Kidney (tissue), 14 donors: Measurements from ENCODE around the gene GRAMD4. TPM values are rescaled to one million over a fixed set of nuclear protein-coding genes. Genes with fewer than 3 reads are reported as not detected.
A peak's percentile ranks its signal among the peaks of the same experiment; 100 is the strongest.

Experiments
- DNase-seq, 5 donors: peaks; one replicate each; pipeline ENCODE4 v3.0.0-alpha.2; 2013 to 2020
- FAIRE-seq: peaks from 2 replicates; lab custom pipeline; 2012; peaks lifted over from hg19 to GRCh38; lab: Jason Lieb, UNC
- H3K27ac ChIP-seq, 2 donors: one replicate each; pipeline ENCODE4 v1.7.0; 2013; ENCODE audit warnings: low read depth in 2 of 2, low read length in 2 of 2, inconsistent platforms in 1 of 2
- H3K27me3 ChIP-seq: one replicate; pipeline ENCODE4 v1.7.1; 2013; ENCODE audit warnings: low read length, inconsistent platforms; ENCODE audit not compliant: control insufficient read depth, insufficient read depth
- H3K36me3 ChIP-seq, 3 donors: one replicate each; pipeline versions ENCODE4 v1.7.0 to v1.7.1; 2013; ENCODE audit warnings: low read length in 3 of 3, control low read depth in 1 of 3, inconsistent platforms in 1 of 3; ENCODE audit not compliant: insufficient read depth in 3 of 3, control insufficient read depth in 2 of 3
- H3K4me1 ChIP-seq, 3 donors: one replicate each; pipeline versions ENCODE4 v1.7.0 to v1.7.1; 2013; ENCODE audit warnings: low read length in 3 of 3, inconsistent platforms in 1 of 3, low read depth in 1 of 3; ENCODE audit not compliant: control insufficient read depth in 2 of 3, insufficient read depth in 2 of 3
- H3K4me3 ChIP-seq, 3 donors: one replicate each; pipeline versions ENCODE4 v1.7.0 to v1.8.1; 2013; ENCODE audit warnings: low read length in 3 of 3, control low read depth in 1 of 3, inconsistent platforms in 1 of 3
- H3K9ac ChIP-seq, 3 donors: one replicate each; pipeline versions ENCODE4 v1.7.0 to v1.7.1; 2013; ENCODE audit warnings: low read length in 3 of 3, control low read depth in 1 of 3, inconsistent platforms in 1 of 3
- H3K9me3 ChIP-seq, 3 donors: one replicate each; pipeline versions ENCODE4 v1.7.0 to v1.7.1; 2013; ENCODE audit warnings: low read length in 3 of 3, control low read depth in 1 of 3, inconsistent platforms in 1 of 3; ENCODE audit not compliant: control insufficient read depth in 2 of 3, insufficient read depth in 1 of 3
- intact Hi-C: fragments of 100-400 bp; cut with DNase I; formaldehyde crosslinking; loops from one replicate; pipeline ENCODE4 v1.11.1; 2022
- polyA plus RNA-seq: library from polyadenylated mRNA; stranded (reverse); fragments of 350-450 nt; fragmentation: Illumina TruSeq; extraction: RNeasy Lipid Tissue Mini Kit (QIAGEN cat#74804); gene quantifications from one replicate; pipeline ENCODE4 v1.2.3, GENCODE V29; 2014; ENCODE audit warnings: low read depth, low replicate concordance; ENCODE audit not compliant: insufficient read depth
- total RNA-seq: library from RNA; stranded (reverse); fragmentation: NEBNext Ultra II Directional; extraction: Animal tissue kit (Norgen Biotek cat#: 25700); gene quantifications from one replicate; pipeline ENCODE4 v1.2.1, GENCODE V29; 2021
- TF ChIP-seq, protein P1 (sequence below): IDR thresholded peaks from 3 replicates; pipeline ENCODE4 v1.5.1; 2012; ENCODE audit warnings: mild to moderate bottlenecking, moderate library complexity, borderline replicate concordance; ENCODE audit not compliant: insufficient read depth; ENCODE audit errors: extremely low read depth
- donor health status: control.
- donor health status: control.
- donor health status: control.
- donor health status: control.
- donor health status: control.
- donor health status: DM: yes; HTN: yes; CAD: no.
- donor health status: Normal renal cell carcinoma (clear cell type).

GRAMD4 gene
- total and polyA plus RNA-seq, 2 donors from 2014 or later = 12.1 to 58.2 TPM

DNA sequence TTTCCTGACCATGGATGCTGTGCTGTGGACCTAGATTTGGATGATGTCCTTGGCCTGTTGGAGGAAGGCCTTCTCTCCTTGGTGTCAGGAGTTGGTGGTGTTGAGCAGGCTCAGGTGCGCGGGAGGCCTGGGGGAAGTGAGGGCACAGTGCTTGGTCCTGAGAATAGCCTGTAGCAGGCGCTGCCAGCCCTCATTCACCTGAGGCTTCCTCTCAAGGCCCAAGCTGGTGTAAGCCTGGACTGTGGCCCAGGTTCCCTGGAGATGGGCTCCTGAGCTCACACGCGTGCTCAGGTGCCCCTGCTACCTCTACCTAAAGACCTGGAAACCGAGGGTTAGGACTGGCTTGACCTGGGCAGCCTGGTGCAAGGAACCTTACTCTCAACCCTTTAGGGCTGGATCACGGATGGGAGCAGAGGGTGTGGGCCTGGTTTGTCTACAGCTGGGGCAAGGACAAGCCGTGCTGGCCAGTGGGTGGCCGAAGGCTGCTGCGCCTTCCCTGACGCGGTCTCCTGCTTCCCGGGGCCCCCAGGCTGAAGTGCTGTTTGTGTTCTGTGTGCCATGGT is 7.8 kb upstream of the GRAMD4 start:
- H3K4me1 ChIP-seq = peaks cover 0 to 25% (median 5%) of the 10 kb centered on the region in 3 donors
- intact Hi-C loops = no loop called here
- FAIRE-seq = no peak

DNA sequence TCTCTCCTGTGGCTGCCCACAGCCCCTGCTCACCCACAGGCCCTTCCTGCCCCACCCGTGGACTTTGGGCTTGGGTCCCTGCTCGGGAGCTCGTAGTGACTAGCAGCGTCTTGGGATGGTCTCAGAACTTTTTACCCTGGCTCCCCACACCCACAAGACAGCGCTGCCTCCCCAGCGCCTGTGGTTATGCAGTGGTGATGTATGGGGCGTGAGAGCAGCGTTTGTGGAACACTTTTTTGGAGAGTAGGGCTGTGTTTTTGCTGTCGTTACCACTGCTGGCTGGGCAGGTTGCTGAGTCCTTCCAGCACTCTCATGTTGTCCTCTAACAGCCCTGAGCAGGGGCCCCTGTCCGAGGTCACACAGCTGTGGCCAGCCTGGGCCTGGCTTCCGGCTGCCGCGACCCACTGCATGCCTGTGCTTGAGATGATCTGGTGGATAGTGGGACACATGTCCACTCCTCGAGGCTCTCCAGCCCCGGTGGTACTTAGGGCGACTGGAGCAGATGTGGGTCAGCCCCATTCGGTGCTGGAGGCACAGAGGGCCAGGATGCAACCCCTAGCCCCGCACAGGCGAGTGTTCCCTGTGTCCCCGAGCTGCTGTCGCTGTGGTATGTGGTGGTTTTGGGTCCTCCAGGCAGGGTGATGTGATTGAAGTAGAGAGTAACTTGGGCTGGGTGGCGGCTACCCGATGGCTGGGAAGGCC is 7.1 kb upstream of the GRAMD4 start:
- Histone ChIP-seq H3K9me3 (no peaks in the 10 kb centered on the region), H3K27me3 (no peaks in the 10 kb centered on the region), H3K9ac (no peak overlapping the region), H3K4me3 (no peak overlapping the region), H3K36me3 (no peaks in the 10 kb centered on the region), H3K27ac (no peak overlapping the region), H3K4me1 (peaks cover 0 to 26% (median 5%) of the 10 kb centered on the region in 3 donors)
- DNase-seq = peak in 2 of 5 donors; percentile 59 to 76
- no peak for FAIRE-seq
- intact Hi-C loops = no loop called here
- TF ChIP-seq, protein P1, sequence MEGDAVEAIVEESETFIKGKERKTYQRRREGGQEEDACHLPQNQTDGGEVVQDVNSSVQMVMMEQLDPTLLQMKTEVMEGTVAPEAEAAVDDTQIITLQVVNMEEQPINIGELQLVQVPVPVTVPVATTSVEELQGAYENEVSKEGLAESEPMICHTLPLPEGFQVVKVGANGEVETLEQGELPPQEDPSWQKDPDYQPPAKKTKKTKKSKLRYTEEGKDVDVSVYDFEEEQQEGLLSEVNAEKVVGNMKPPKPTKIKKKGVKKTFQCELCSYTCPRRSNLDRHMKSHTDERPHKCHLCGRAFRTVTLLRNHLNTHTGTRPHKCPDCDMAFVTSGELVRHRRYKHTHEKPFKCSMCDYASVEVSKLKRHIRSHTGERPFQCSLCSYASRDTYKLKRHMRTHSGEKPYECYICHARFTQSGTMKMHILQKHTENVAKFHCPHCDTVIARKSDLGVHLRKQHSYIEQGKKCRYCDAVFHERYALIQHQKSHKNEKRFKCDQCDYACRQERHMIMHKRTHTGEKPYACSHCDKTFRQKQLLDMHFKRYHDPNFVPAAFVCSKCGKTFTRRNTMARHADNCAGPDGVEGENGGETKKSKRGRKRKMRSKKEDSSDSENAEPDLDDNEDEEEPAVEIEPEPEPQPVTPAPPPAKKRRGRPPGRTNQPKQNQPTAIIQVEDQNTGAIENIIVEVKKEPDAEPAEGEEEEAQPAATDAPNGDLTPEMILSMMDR = no peak

More for the DNA sequence above, 7.8 kb upstream of the GRAMD4 start:
- TF ChIP-seq, protein P1 = no peak
- no peaks in the 10 kb centered on the region for H3K27me3 ChIP-seq
- no peak for DNase-seq
- no peak overlapping the region for H3K4me3 ChIP-seq
- no peaks in the 10 kb centered on the region for H3K36me3 ChIP-seq
- no peak overlapping the region for H3K27ac ChIP-seq
- H3K9me3 ChIP-seq = no peaks in the 10 kb centered on the region
- H3K9ac ChIP-seq = no peak overlapping the region

DNA sequence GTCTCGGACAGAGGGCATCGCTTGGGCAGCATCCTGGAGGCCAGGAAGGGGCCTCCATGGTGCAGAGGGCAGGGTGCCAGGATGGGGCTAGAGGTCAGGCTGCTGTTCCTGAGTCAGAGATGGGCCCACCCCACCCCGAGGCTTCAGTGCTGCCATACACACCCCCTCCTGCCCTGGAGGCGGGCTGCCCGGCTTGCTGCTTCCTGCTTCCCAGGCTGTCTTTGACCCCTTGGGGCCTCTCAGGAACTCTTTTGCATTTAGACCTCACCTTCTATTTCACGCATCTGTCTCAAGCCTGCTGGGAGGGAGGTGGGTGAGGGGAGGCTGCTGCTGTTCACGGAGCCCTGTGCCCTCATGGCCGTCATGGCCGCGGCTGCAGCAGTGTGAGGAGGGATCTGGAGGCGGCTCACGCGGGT is 6.6 kb upstream of the GRAMD4 start:
- H3K9me3 ChIP-seq = no peaks in the 10 kb centered on the region
- H3K36me3 ChIP-seq = no peaks in the 10 kb centered on the region
- DNase-seq = no peak
- H3K4me1 ChIP-seq = peaks cover 0 to 26% (median 5%) of the 10 kb centered on the region in 3 donors
- no peaks in the 10 kb centered on the region for H3K27me3 ChIP-seq
- no peak for FAIRE-seq
- TF ChIP-seq, protein P1 = no peak
- H3K27ac ChIP-seq = no peak overlapping the region
- no peak overlapping the region for H3K9ac ChIP-seq
- intact Hi-C loops = no loop called here
- no peak overlapping the region for H3K4me3 ChIP-seq
